Panc1 (cell line): ENCODE results near the gene PAPSS2. TPM values are rescaled to one million over a fixed set of nuclear protein-coding genes. Genes with fewer than 3 reads are reported as not detected.
"Not testable (repeated sequence)": the region's sequence is repeated elsewhere in the genome, so short reads cannot be mapped to it uniquely, and the experiment has no call there.

Experiments used
- ATAC-seq: fragments of 200-7000 bp; cut with Tn5 transposase; 2 replicates; pipeline ENCODE4 v1.9.1; 2020; ENCODE audit warnings: mild to moderate bottlenecking, moderate library complexity
- Bru-seq: library from RNA; stranded (reverse); fragments of 400-500 nt; gene quantifications from one replicate; lab custom pipeline; 2021; lab: Mats Ljungman, UMichigan
- BruChase-seq, 2 experiments: library from RNA; stranded (reverse); fragments of 400-500 nt; gene quantifications; one replicate each; lab custom pipeline; 2021; lab: Mats Ljungman, UMichigan
- BruUV-seq: library from RNA; stranded (reverse); fragments of 400-500 nt; replicated peaks from 2 replicates; lab custom pipeline; 2021; lab: Mats Ljungman, UMichigan
- CTCF ChIA-PET: fragments of 300-600 bp; sonication (Branson Sonifier 250); formaldehyde crosslinking; loops from one replicate; lab custom pipeline; 2022; ENCODE audit warnings: antibody characterized with exemption; lab: Charles Lee
- POLR2A ChIA-PET: fragments of 300-600 bp; sonication (Branson Sonifier 250); formaldehyde crosslinking; loops from one replicate; lab custom pipeline; 2022; ENCODE audit warnings: antibody characterized with exemption; lab: Charles Lee
- DNase-seq: peaks from one replicate; pipeline ENCODE4 v3.0.0-alpha.2; 2010; ENCODE audit warnings: low read depth, low spot score
- H3K27ac ChIP-seq: 2 replicates; pipeline ENCODE4 v1.5.1; 2011; ENCODE audit warnings: mild to moderate bottlenecking, low read length, inconsistent platforms
- H3K27me3 ChIP-seq: fragments of 200-500 bp; sonication (Bioruptor generic); 2 replicates; pipeline ENCODE4 v1.6.0; 2014; ENCODE audit warnings: low read length, inconsistent platforms; ENCODE audit not compliant: control insufficient read depth, insufficient read depth
- H3K36me3 ChIP-seq: fragments of 200-500 bp; sonication (Bioruptor generic); 2 replicates; pipeline ENCODE4 v1.5.1; 2014; ENCODE audit warnings: inconsistent platforms, mild to moderate bottlenecking, low read length, moderate library complexity; ENCODE audit not compliant: control insufficient read depth, insufficient read depth
- H3K4me1 ChIP-seq: 2 replicates; pipeline ENCODE4 v1.5.1; 2011; ENCODE audit warnings: inconsistent platforms, mild to moderate bottlenecking, low read length, moderate library complexity; ENCODE audit not compliant: control insufficient read depth, insufficient read depth
- H3K4me3 ChIP-seq, 2 experiments: 2 replicates each; pipeline ENCODE4 v1.5.1; 2011 to 2012; ENCODE audit warnings: low read depth in 2 of 2, low read length in 2 of 2, mild to moderate bottlenecking in 2 of 2, inconsistent platforms in 1 of 2, moderate library complexity in 1 of 2
- H3K9me3 ChIP-seq: fragments of 200-500 bp; sonication (Bioruptor generic); 2 replicates; pipeline ENCODE4 v1.5.1; 2014; ENCODE audit warnings: low read depth, mild to moderate bottlenecking, inconsistent platforms, low read length, moderate library complexity; ENCODE audit not compliant: control insufficient read depth, insufficient read depth
- POLR2AphosphoS5 ChIP-seq: IDR thresholded peaks from 2 replicates; pipeline ENCODE4 v1.6.1; 2012; ENCODE audit warnings: mild to moderate bottlenecking, low read depth, low read length, moderate library complexity
- SIN3A ChIP-seq: IDR thresholded peaks from 2 replicates; pipeline ENCODE4 v1.6.1; 2012; ENCODE audit warnings: low read depth, mild to moderate bottlenecking, low read length, moderate library complexity, borderline replicate concordance; ENCODE audit not compliant: insufficient read depth
- TCF7L2 ChIP-seq: IDR thresholded peaks from 2 replicates; pipeline ENCODE4 v1.6.1; 2011; ENCODE audit warnings: mild to moderate bottlenecking, low read depth, low read length, inconsistent platforms
- in situ Hi-C: cut with HindIII; loops from 2 replicates; pipeline ENCODE4 v1.10.0; 2016; ENCODE audit warnings: low sequenced_read_pairs, low pct_unique_long_range_greater_than_20kb
- intact Hi-C: fragments of 100-400 bp; cut with micrococcal nuclease; formaldehyde crosslinking; loops from one replicate; pipeline ENCODE4 v1.10.0; 2022; ENCODE audit not compliant: unreplicated experiment
- long read RNA-seq: library from polyadenylated mRNA; unstranded; transcript quantifications from one replicate; pipeline ENCODE4 v2.0.0, GENCODE V29; 2021; ENCODE audit not compliant: unreplicated experiment
- polyA plus RNA-seq: library from polyadenylated mRNA; unstranded; fragments of >200 nt; gene quantifications from one replicate; pipeline ENCODE4 v1.2.1, GENCODE V29; 2012; ENCODE audit warnings: missing spikeins; ENCODE audit not compliant: insufficient read length
- total RNA-seq: library from RNA; stranded (reverse); gene quantifications from one replicate; pipeline ENCODE4 v1.2.1, GENCODE V29; 2021; ENCODE audit not compliant: unreplicated experiment
- TF ChIP-seq, protein P1 (sequence below), 2 experiments: IDR thresholded peaks; 2 replicates each; pipeline ENCODE4 v1.6.1; 2011 to 2012; ENCODE audit warnings: low read depth in 2 of 2, control low read depth in 1 of 2, low read length in 1 of 2, mild to moderate bottlenecking in 1 of 2, moderate library complexity in 1 of 2; ENCODE audit not compliant: insufficient read depth in 1 of 2
- TF ChIP-seq, protein P2 (sequence below): fragments of 450-650 bp; IDR thresholded peaks from 2 replicates; pipeline ENCODE4 v1.5.1; 2017; ENCODE audit warnings: mild to moderate bottlenecking

The PAPSS2 gene
- total RNA-seq (17.1 TPM), Bru-seq, nascent RNA (percentile 51 among the genes with signal in this experiment), BruChase-seq, experiment 1, labeled RNA remaining after a 2-hour chase (percentile 47 among the genes with signal in this experiment), BruChase-seq, experiment 2, labeled RNA remaining after a 6-hour chase (percentile 57 among the genes with signal in this experiment)
- polyA plus RNA-seq = 11.9 TPM
- long read RNA-seq, transcript PAPSS2-201 (12 exons, 3,949 nt) = major isoform, 22 of 33 reads
- long read RNA-seq, partial matches to known transcripts = 9 of 33 reads
- long read RNA-seq, other reads (novel, unspliced or antisense) = 2 of 33 reads

DNA sequence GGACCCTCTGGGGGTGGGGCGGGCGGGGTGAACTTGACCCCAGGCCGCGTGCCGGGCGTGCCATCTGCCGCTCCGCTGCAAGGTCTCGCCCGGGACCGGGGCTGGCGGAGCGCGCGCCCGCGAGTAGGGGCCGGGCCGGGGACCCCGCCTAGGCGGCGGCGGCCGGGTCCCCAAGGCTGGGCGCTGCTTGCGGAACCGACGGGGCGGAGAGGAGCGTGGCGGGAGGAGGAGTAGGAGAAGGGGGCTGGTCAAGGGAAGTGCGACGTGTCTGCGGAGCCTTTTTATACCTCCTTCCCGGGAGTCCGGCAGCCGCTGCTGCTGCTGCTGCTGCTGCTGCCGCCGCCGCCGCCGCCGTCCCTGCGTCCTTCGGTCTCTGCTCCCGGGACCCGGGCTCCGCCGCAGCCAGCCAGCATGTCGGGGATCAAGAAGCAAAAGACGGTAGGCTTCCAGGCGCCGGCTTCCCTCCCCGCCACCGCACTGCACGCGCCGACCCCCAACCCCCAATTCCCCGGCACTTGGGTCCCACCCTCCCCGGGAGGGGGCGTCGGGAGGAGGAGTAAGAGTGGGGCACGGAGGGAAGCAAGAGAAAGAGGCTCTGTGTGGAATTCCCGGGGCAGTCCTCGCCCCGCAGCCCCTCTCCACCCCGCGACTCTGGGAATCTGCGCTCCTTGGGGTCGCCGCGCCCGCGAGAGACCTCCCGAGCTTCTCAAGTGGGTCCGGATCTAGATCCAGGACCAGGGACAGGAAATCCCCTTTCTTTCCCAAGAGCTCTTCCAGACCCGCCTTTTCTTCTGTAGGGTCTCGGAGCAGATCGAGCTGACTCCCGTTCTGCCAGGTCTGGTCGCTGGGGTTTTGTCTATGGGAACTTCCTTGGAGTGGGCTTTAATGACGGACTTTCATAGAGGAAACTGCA is at the start of gene PAPSS2:
Gene PAPSS2 (plus strand): TSS at position 308 of the 913 bp plus-strand sequence. CDS start 104 bp downstream, at position 412.
- peak; percentile 84 for ATAC-seq
- POLR2A ChIA-PET = interaction anchor here (0.6 kb wide), 1 partner anchor 8 kb away, joined by 5 read pairs; no protein-coding TSS in a partner anchor

DNA sequence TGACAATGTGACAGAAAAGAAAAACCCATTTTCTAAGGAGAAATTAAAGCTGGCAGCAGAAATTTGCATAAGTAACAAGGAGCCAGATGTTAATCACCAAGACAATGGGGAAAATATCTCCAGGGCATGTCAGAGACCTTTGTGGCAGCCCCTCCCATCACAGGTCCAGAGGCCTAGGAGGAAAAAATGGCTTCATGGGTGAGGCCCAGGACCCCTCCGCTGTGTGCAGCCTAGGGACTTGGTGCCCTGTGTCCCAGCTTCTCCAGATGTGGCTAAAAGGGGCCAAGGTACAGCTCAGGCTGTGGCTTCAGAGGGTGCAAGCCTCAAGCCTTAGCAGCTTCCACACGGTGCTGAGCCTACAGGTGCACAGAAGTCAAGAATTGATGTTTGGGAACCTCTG is 48.3 kb upstream of the PAPSS2 start:
- POLR2A ChIA-PET, H3K36me3 ChIP-seq, intact Hi-C loops, ATAC-seq, CTCF ChIA-PET, H3K4me1 ChIP-seq, H3K27ac ChIP-seq, H3K27me3 ChIP-seq, H3K9me3 ChIP-seq, BruUV-seq, DNase-seq, H3K4me3 ChIP-seq, in situ Hi-C loops: not testable (repeated sequence)

More for the DNA sequence above, at the start of gene PAPSS2:
- peak within 1 kb of the TSS; percentile 79 for H3K27ac ChIP-seq
- in situ Hi-C loops = no loop called here
- no peaks in the 10 kb centered on the region; the same call in 1 of the 2 replicates for H3K36me3 ChIP-seq
- H3K4me3 ChIP-seq = peak within 1 kb of the TSS; percentile 67 to 86
- TF ChIP-seq, protein P1, sequence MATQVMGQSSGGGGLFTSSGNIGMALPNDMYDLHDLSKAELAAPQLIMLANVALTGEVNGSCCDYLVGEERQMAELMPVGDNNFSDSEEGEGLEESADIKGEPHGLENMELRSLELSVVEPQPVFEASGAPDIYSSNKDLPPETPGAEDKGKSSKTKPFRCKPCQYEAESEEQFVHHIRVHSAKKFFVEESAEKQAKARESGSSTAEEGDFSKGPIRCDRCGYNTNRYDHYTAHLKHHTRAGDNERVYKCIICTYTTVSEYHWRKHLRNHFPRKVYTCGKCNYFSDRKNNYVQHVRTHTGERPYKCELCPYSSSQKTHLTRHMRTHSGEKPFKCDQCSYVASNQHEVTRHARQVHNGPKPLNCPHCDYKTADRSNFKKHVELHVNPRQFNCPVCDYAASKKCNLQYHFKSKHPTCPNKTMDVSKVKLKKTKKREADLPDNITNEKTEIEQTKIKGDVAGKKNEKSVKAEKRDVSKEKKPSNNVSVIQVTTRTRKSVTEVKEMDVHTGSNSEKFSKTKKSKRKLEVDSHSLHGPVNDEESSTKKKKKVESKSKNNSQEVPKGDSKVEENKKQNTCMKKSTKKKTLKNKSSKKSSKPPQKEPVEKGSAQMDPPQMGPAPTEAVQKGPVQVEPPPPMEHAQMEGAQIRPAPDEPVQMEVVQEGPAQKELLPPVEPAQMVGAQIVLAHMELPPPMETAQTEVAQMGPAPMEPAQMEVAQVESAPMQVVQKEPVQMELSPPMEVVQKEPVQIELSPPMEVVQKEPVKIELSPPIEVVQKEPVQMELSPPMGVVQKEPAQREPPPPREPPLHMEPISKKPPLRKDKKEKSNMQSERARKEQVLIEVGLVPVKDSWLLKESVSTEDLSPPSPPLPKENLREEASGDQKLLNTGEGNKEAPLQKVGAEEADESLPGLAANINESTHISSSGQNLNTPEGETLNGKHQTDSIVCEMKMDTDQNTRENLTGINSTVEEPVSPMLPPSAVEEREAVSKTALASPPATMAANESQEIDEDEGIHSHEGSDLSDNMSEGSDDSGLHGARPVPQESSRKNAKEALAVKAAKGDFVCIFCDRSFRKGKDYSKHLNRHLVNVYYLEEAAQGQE (IDR thresholded peaks at IDR 0.05; ENCODE audit: insufficient read depth in 1 of 2, low read depth in 2 of 2, low read length in 1 of 2) = no peak
- TF ChIP-seq TCF7L2 = no peak
- no peak for TF ChIP-seq POLR2AphosphoS5
- TF ChIP-seq, protein P2, sequence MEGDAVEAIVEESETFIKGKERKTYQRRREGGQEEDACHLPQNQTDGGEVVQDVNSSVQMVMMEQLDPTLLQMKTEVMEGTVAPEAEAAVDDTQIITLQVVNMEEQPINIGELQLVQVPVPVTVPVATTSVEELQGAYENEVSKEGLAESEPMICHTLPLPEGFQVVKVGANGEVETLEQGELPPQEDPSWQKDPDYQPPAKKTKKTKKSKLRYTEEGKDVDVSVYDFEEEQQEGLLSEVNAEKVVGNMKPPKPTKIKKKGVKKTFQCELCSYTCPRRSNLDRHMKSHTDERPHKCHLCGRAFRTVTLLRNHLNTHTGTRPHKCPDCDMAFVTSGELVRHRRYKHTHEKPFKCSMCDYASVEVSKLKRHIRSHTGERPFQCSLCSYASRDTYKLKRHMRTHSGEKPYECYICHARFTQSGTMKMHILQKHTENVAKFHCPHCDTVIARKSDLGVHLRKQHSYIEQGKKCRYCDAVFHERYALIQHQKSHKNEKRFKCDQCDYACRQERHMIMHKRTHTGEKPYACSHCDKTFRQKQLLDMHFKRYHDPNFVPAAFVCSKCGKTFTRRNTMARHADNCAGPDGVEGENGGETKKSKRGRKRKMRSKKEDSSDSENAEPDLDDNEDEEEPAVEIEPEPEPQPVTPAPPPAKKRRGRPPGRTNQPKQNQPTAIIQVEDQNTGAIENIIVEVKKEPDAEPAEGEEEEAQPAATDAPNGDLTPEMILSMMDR = no peak; the same call in 1 of the 2 replicates
- TF ChIP-seq SIN3A = no peak
- intact Hi-C loops = loop anchor here (5.0 to 10.0 kb wide), 2 partner anchors 123 to 895 kb away; no protein-coding TSS in a partner anchor
- H3K4me1 ChIP-seq = peaks cover 10% of the 10 kb centered on the region; the same call in 1 of the 2 replicates
- CTCF ChIA-PET = interaction anchor here (0.6 to 0.7 kb wide), 2 partner anchors 75 to 126 kb away, joined by 4 to 5 read pairs; no protein-coding TSS in a partner anchor
- BruUV-seq = no TSS peak
- H3K27me3 ChIP-seq = peaks cover 2% of the 10 kb centered on the region
- no peak for DNase-seq
- H3K9me3 ChIP-seq = no peaks in the 10 kb centered on the region
